Natural killer cell (primary cell): ENCODE results near the gene BRF1. TPM values are rescaled to one million over a fixed set of nuclear protein-coding genes. Genes with fewer than 3 reads are reported as not detected.
A peak's percentile ranks its signal among the peaks of the same experiment; 100 is the strongest.

Experiments
- ATAC-seq, 3 donors: fragments of 150-1000 bp in 2 of 3; fragments of 200-7000 bp in 1 of 3; cut with Tn5 transposase; 1 replicate in 1 of 3; 2 replicates in 2 of 3; pipeline ENCODE4 v1.10.0; 2021; ENCODE audit warnings: mild to moderate bottlenecking in 2 of 3, moderate library complexity in 2 of 3
- DNase-seq, 2 donors: peaks; one replicate each; pipeline versions ENCODE4 v3.0.0 to v3.0.0-alpha.2; 2013 to 2021; ENCODE audit warnings: mixed read lengths in 1 of 2
- H3K27ac ChIP-seq: one replicate; pipeline ENCODE4 v1.5.1; 2013; ENCODE audit warnings: mild to moderate bottlenecking, low read length
- H3K27me3 ChIP-seq: one replicate; pipeline ENCODE4 v1.6.1; 2013; ENCODE audit warnings: low read length; ENCODE audit not compliant: control insufficient read depth, insufficient read depth
- H3K36me3 ChIP-seq: one replicate; pipeline ENCODE4 v1.6.1; 2013; ENCODE audit warnings: low read length; ENCODE audit not compliant: control insufficient read depth, insufficient read depth
- H3K4me1 ChIP-seq: one replicate; pipeline ENCODE4 v1.6.1; 2013; ENCODE audit warnings: low read length; ENCODE audit not compliant: control insufficient read depth, insufficient read depth
- H3K4me3 ChIP-seq: one replicate; pipeline ENCODE4 v1.5.1; 2013; ENCODE audit warnings: low read length
- H3K9me3 ChIP-seq: one replicate; pipeline ENCODE4 v1.6.1; 2013; ENCODE audit warnings: low read length; ENCODE audit not compliant: control insufficient read depth, insufficient read depth
- H3K27ac Mint-ChIP-seq, 2 donors: one replicate each; pipeline ENCODE4 v1.8.0; 2022; ENCODE audit warnings: mild to moderate bottlenecking in 2 of 2, mixed read lengths in 2 of 2, moderate library complexity in 1 of 2
- H3K27me3 Mint-ChIP-seq, 2 donors: one replicate each; pipeline ENCODE4 v1.8.0; 2022; ENCODE audit warnings: low read depth in 2 of 2, mixed read lengths in 2 of 2
- H3K36me3 Mint-ChIP-seq: one replicate; pipeline ENCODE4 v1.8.0; 2022; ENCODE audit warnings: mixed read lengths
- H3K4me1 Mint-ChIP-seq, 2 donors: one replicate each; pipeline ENCODE4 v1.8.0; 2022; ENCODE audit warnings: mixed read lengths in 2 of 2
- H3K4me3 Mint-ChIP-seq: one replicate; pipeline ENCODE4 v1.8.0; 2022; ENCODE audit warnings: mild to moderate bottlenecking, moderate library complexity, mixed read lengths
- H3K9me3 Mint-ChIP-seq, 2 donors: one replicate each; pipeline ENCODE4 v1.8.0; 2022; ENCODE audit warnings: mixed read lengths in 2 of 2
- WGBS: methylation state at CpG from one replicate; pipeline ENCODE4 v1.1.7; 2013; ENCODE audit warnings: missing lambda C conversion rate; ENCODE audit not compliant: insufficient coverage; 5-methylcytosine and 5-hydroxymethylcytosine counted together
- intact Hi-C: fragments of 100-400 bp; cut with micrococcal nuclease; formaldehyde crosslinking; loops from one replicate; pipeline ENCODE4 v1.14.2; 2022
- total RNA-seq, 4 donors: library from RNA; stranded (reverse); fragments of 120-200 nt in 1 of 4; gene quantifications; one replicate each; pipeline versions ENCODE4 v1.2.3 to v1.2.4, GENCODE V29; 2013 to 2022
- TF ChIP-seq, protein P1 (sequence below): fragments of 200-600 bp; IDR thresholded peaks from one replicate; pipeline ENCODE4 v1.8.0; 2022; ENCODE audit warnings: antibody characterized with exemption

Gene BRF1
- total RNA-seq, 3 donors from 2014 or later (not counting 1 experiment from before 2014, with no cell fraction given), result 82.4 to 92.7 (median 87.4) TPM

DNA sequence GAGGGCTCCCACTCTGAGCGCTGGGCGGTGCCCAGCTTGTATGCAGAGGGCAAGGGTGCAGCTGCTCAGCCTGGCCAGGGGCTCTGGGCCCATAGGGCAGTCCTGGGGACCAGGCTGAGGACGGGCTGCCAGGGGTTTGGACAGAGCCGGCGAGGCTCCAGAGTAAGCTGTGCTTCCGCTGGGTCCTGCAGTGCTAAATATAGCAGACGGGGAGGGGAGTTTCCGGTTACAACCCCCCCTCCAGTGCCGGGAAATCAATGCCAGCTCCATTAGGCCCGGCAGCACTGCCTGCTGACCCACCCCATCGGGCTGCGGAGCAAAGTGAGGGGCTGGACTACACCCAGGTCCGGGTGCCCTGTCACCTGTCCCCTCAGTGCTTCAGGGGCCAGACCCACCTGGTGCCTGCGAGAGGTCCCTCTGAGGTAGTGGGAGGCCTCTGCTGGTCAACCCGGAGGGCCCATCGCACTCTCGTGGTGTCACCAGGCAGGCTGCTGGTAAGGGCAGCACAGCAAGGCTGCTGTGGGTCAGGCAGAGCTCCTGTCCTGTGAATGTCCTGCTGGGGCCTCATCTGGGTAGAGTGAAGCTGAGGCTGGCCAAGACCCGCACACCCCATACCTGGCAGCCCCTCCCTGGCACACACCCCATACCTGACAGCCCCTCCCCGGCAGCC is 129.7 kb downstream of the BRF1 start:
- Mint-ChIP-seq H3K4me3 (peak overlapping the region; percentile 37), H3K36me3 (no peaks in the 10 kb centered on the region), H3K27ac (no peak overlapping the region), H3K4me1 (peaks cover 5 to 36% of the 10 kb centered on the region in 2 donors), H3K27me3 (peaks cover 0 to 15% of the 10 kb centered on the region in 2 donors), H3K9me3 (no peaks in the 10 kb centered on the region)
- Histone ChIP-seq H3K27ac (no peak overlapping the region), H3K4me3 (no peak overlapping the region), H3K36me3 (no peaks in the 10 kb centered on the region), H3K27me3 (peaks cover 23% of the 10 kb centered on the region), H3K9me3 (no peaks in the 10 kb centered on the region), H3K4me1 (peaks cover 54% of the 10 kb centered on the region)
- ATAC-seq, result no peak
- TF ChIP-seq, protein P1, sequence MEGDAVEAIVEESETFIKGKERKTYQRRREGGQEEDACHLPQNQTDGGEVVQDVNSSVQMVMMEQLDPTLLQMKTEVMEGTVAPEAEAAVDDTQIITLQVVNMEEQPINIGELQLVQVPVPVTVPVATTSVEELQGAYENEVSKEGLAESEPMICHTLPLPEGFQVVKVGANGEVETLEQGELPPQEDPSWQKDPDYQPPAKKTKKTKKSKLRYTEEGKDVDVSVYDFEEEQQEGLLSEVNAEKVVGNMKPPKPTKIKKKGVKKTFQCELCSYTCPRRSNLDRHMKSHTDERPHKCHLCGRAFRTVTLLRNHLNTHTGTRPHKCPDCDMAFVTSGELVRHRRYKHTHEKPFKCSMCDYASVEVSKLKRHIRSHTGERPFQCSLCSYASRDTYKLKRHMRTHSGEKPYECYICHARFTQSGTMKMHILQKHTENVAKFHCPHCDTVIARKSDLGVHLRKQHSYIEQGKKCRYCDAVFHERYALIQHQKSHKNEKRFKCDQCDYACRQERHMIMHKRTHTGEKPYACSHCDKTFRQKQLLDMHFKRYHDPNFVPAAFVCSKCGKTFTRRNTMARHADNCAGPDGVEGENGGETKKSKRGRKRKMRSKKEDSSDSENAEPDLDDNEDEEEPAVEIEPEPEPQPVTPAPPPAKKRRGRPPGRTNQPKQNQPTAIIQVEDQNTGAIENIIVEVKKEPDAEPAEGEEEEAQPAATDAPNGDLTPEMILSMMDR, result no peak
- intact Hi-C loops, result no loop called here
- no peak for DNase-seq
- 38% methylated on average over 19 of the region's 19 CpGs for WGBS

DNA sequence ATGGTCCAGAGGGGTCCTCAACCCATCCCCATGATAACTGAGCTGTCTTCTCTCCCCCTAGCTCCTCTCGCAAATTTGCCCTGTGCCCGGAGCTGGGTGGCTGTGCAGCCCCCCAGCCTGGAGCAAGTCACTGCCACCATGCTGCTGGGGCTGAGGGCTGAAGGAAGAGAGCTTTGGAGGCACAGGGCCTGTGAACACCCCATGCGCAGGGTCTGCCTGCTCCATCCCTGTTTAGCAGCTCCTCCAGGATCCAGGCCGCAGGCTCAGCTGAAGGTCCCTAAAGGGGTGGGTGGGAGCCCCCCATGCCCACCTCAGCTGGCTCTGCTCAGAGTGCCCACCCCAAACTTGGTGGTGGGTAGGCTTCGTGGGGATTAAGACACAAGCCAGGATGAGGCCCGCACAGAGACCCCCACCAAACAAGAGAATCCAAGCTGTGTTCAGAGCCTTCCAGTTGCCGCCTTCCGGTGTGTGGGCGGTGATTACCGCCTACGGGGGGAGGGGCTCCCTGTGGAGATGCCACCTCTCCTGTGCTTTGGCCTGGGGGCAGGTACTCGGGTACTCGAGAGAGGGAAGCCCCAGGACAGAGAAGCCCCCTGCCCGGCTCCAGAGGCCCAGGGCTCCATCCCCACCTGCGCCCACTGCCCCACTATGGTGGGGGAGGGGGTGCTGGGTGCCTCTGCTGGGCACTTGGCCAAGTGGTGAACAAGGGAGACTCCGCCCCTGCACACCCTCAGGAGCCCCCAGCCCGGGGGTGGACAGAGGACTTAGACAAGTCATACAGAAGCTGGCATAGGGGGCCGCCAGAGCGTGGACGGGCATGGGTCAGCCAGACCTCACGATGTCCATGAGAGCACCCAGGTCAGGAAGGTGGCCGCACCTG is 130.8 kb downstream of the BRF1 start:
- TF ChIP-seq, protein P1, result no peak
- H3K4me1 Mint-ChIP-seq, result peaks cover 4 to 31% of the 10 kb centered on the region in 2 donors
- H3K27ac Mint-ChIP-seq, result peak overlapping the region in 1 of 2 donors; percentile 29
- intact Hi-C loops, result loop anchor here (5.0 kb wide), 1 partner anchor 78 kb away; no protein-coding TSS in a partner anchor
- Histone ChIP-seq H3K27me3 (peaks cover 23% of the 10 kb centered on the region), H3K27ac (no peak overlapping the region), H3K36me3 (no peaks in the 10 kb centered on the region), H3K9me3 (no peaks in the 10 kb centered on the region), H3K4me1 (peaks cover 43% of the 10 kb centered on the region), H3K4me3 (no peak overlapping the region)
- H3K4me3 Mint-ChIP-seq, result peak overlapping the region; percentile 84
- ATAC-seq, result no peak
- no peak for DNase-seq
- peaks cover 0 to 19% of the 10 kb centered on the region in 2 donors for H3K27me3 Mint-ChIP-seq
- WGBS, result 68% methylated on average over 22 of the region's 22 CpGs
- H3K9me3 Mint-ChIP-seq, result no peaks in the 10 kb centered on the region
- no peaks in the 10 kb centered on the region for H3K36me3 Mint-ChIP-seq

DNA sequence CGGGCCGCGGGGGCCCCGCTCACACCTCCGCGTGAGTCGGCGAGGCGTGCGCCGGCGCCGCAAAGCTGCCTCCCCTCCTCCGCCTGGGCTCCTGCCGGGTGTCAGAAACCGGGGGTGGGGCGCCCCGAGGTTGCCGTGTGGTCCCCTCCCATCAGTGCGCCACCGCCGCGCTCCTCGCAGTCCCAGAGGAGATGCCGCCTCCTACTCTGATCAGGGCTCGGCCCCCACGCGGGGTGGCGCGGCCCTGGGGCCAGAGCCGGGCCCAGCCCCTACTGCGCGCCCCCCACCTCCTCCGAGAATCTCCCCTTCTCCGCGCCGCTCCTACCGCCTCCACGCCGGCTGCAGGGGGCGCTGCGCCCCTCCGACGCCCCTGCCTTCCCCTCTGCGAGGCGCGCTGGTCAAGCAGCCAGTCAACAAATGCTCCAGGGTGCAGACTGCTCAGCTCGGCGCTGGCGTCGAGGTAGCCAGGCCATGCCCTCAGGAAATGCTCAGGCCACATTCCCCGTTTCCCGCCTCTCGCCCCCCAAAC is 131.8 kb downstream of the BRF1 start:
- Histone ChIP-seq H3K27me3 (peaks cover 23% of the 10 kb centered on the region), H3K4me1 (peaks cover 33% of the 10 kb centered on the region), H3K27ac (no peak overlapping the region), H3K4me3 (no peak overlapping the region), H3K9me3 (no peaks in the 10 kb centered on the region), H3K36me3 (no peaks in the 10 kb centered on the region)
- TF ChIP-seq, protein P1, result peak; percentile 58
- Mint-ChIP-seq H3K27ac (peak overlapping the region in 1 of 2 donors; percentile 29), H3K9me3 (no peaks in the 10 kb centered on the region), H3K4me3 (peak overlapping the region; percentile 70), H3K36me3 (no peaks in the 10 kb centered on the region), H3K4me1 (peaks cover 4 to 21% of the 10 kb centered on the region in 2 donors), H3K27me3 (peaks cover 0 to 19% of the 10 kb centered on the region in 2 donors)
- ATAC-seq, result peak; percentile 56 to 73 (median 70)
- intact Hi-C loops, result loop anchor here (5.0 kb wide), 1 partner anchor 77 kb away; no protein-coding TSS in a partner anchor
- WGBS, result 3% methylated on average over 54 of the region's 54 CpGs
- peak; percentile 40 to 63 for DNase-seq
